ENCODE results near the gene NECTIN3. TPM values are rescaled to one million over a fixed set of nuclear protein-coding genes. Genes with fewer than 3 reads are reported as not detected.

The NECTIN3 gene
- polyA plus RNA-seq, 3 donors from 2014 or later, result 0.28 to 0.63 TPM; not detected in 1

DNA sequence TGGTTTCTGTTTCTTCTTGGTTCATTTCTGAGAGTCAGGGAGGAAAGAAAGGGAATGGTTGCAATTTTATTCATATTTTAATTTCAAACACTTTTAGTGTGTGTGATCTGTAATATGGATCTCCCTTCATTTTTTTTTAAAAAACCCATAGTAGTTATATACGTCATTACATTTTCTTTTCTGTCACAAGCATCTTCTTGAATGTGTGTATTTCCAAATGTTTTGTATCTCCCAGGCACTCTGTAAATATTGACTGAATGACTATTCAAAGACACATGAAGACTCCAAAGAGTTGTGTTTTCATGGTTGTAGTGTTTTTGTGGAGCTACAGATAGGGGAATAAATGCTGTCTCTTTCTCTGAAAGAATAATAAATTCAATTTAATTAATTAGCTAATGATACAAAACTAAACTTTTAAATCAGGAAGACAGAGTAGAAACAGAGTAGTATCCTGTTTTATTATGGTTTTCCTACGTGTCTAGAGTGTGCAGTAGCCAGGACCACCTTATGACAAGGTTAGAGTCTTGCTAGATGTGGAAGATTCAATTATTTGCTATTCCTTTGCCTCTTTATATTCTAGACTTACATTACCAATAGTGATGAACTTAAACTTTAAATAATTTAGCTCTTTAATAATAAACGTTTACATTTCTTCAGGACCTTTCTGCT lies 35.5 kb downstream of the NECTIN3 start:
- Mint-ChIP-seq H3K9me3 (peaks cover 0 to 13% (median 2%) of the 10 kb centered on the region in 6 donors), H3K4me1 (no peaks in the 10 kb centered on the region), H3K4me3 (no peak overlapping the region), H3K36me3 (peaks cover 0 to 4% (median 3%) of the 10 kb centered on the region in 3 donors), H3K27me3 (ENCODE audit: low read depth in 3 of 3) (peaks cover 2 to 6% (median 4%) of the 10 kb centered on the region in 3 donors), H3K27ac (no peak overlapping the region)
- DNase-seq, result no peak

- H3K9me3 Mint-ChIP-seq, result peaks cover 0 to 13% (median 2%) of the 10 kb centered on the region in 6 donors
- no peaks in the 10 kb centered on the region for H3K4me1 Mint-ChIP-seq
- peaks cover 0 to 6% (median under 1%) of the 10 kb centered on the region in 3 donors for H3K27me3 Mint-ChIP-seq (ENCODE audit: low read depth in 3 of 3)
- no peak for DNase-seq
- H3K27ac Mint-ChIP-seq, result no peak overlapping the region
- H3K36me3 Mint-ChIP-seq, result peaks cover 0 to 4% (median 3%) of the 10 kb centered on the region in 3 donors
- H3K4me3 Mint-ChIP-seq, result no peak overlapping the region
These were observed 36.0 kb downstream of the NECTIN3 start for GRCh38 chr3:111107662-111108035.

- Mint-ChIP-seq H3K4me3 (no peak overlapping the region), H3K4me1 (no peaks in the 10 kb centered on the region), H3K36me3 (no peaks in the 10 kb centered on the region), H3K27me3 (ENCODE audit: low read depth in 3 of 3) (peaks cover 0 to 5% (median 2%) of the 10 kb centered on the region in 3 donors), H3K27ac (no peak overlapping the region), H3K9me3 (peaks cover 0 to 2% (median 0%) of the 10 kb centered on the region in 6 donors)
- DNase-seq, result no peak
These were observed 41.3 kb downstream of the NECTIN3 start for GRCh38 chr3:111112913-111113312.

DNA sequence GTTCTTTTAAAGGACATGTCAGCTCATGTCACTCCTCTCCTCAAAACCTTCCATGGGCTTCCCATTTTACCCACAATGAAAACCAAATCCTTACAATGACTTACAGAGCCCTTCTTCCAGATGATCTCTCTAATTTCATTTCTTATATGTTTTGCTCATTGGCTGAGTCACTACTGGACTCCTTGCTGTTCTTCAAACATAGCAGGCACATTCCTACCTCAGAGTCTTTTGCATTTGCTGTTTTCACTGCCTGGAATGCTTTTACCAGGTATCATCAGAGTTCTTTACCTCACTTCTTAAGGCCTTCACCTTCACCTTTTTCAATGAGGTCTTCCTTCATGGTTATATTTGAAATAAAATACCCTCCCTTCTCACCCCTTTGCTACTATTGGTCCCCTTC lies 57.3 kb downstream of the NECTIN3 start:
- no peak overlapping the region for H3K4me3 Mint-ChIP-seq
- peaks cover 0 to 3% (median 3%) of the 10 kb centered on the region in 3 donors for H3K36me3 Mint-ChIP-seq
- no peak for DNase-seq
- H3K9me3 Mint-ChIP-seq, result peaks cover 0 to 3% (median 0%) of the 10 kb centered on the region in 6 donors
- no peak overlapping the region for H3K27ac Mint-ChIP-seq
- no peaks in the 10 kb centered on the region for H3K4me1 Mint-ChIP-seq
- H3K27me3 Mint-ChIP-seq (ENCODE audit: low read depth in 3 of 3), result peaks cover 0 to 4% (median 0%) of the 10 kb centered on the region in 3 donors

DNA sequence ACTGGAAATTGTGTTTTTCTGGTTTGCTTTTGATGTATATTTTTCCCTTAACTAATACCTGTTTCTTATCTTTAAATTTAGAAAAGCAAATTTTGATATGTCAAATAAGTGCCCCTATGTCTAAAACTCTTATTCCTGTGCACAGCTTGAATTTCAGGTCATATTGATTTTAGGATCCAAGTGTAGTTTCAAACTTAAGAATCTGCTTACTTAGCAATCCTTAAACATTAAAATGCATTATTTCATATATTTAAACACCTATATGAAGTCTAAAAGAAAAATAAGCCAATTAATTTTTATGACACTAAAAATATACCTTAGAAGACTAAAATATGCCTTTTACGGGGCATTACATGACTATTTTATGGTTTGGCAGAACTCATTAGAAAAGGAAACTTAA lies 59.2 kb downstream of the NECTIN3 start:
- no peaks in the 10 kb centered on the region for H3K4me1 Mint-ChIP-seq
- no peak overlapping the region for H3K27ac Mint-ChIP-seq
- H3K9me3 Mint-ChIP-seq, result peaks cover 0 to 3% (median 0%) of the 10 kb centered on the region in 6 donors
- DNase-seq, result no peak
- no peak overlapping the region for H3K4me3 Mint-ChIP-seq
- H3K36me3 Mint-ChIP-seq, result peaks cover 0 to 3% (median 3%) of the 10 kb centered on the region in 3 donors
- peaks cover 0 to 4% (median 0%) of the 10 kb centered on the region in 3 donors for H3K27me3 Mint-ChIP-seq (ENCODE audit: low read depth in 3 of 3)

- H3K9me3 Mint-ChIP-seq, result peaks cover 0 to 3% (median 0%) of the 10 kb centered on the region in 6 donors
- H3K36me3 Mint-ChIP-seq, result peaks cover 0 to 3% (median 3%) of the 10 kb centered on the region in 3 donors
- H3K27me3 Mint-ChIP-seq (ENCODE audit: low read depth in 3 of 3), result peaks cover 0 to 4% (median 2%) of the 10 kb centered on the region in 3 donors
- no peak overlapping the region for H3K4me3 Mint-ChIP-seq
- no peaks in the 10 kb centered on the region for H3K4me1 Mint-ChIP-seq
- H3K27ac Mint-ChIP-seq, result no peak overlapping the region
- DNase-seq, result no peak
These were observed 62.7 kb downstream of the NECTIN3 start for GRCh38 chr3:111134302-111134701.

GRCh38 chr3:111151438-111151837 lies 79.8 kb downstream of the NECTIN3 start:
- DNase-seq, result no peak
- Mint-ChIP-seq H3K27ac (no peak overlapping the region), H3K9me3 (no peaks in the 10 kb centered on the region), H3K4me1 (no peaks in the 10 kb centered on the region), H3K36me3 (no peaks in the 10 kb centered on the region), H3K27me3 (ENCODE audit: low read depth in 3 of 3) (peaks cover 0 to 5% (median 3%) of the 10 kb centered on the region in 3 donors), H3K4me3 (no peak overlapping the region)

DNA sequence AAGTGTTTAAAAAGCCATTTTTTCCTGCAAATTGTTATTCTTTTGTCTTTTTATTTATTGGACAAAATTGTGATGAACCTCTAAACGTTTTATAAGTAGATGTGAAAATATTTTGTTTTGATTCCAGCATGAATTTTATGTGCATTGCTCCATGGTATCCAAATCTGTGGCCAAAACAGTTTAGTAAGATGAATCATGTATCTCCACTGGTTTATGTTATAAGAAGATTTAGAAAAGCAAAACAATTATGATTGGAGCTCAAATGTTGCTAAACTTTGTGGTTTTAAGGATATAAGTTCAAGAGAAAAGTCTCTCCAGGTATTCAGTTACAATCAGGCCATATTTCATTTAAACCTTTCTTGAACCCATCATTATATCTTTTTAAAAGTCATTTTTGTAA lies 80.9 kb downstream of the NECTIN3 start:
- no peaks in the 10 kb centered on the region for H3K4me1 Mint-ChIP-seq
- H3K27me3 Mint-ChIP-seq (ENCODE audit: low read depth in 3 of 3), result peaks cover 2 to 5% (median 3%) of the 10 kb centered on the region in 3 donors
- no peak overlapping the region for H3K4me3 Mint-ChIP-seq
- H3K27ac Mint-ChIP-seq, result no peak overlapping the region
- no peaks in the 10 kb centered on the region for H3K36me3 Mint-ChIP-seq
- H3K9me3 Mint-ChIP-seq, result no peaks in the 10 kb centered on the region
- DNase-seq, result no peak

- Mint-ChIP-seq H3K27me3 (ENCODE audit: low read depth in 3 of 3) (peaks cover 0 to 2% (median under 1%) of the 10 kb centered on the region in 3 donors), H3K27ac (no peak overlapping the region), H3K4me3 (no peak overlapping the region), H3K36me3 (no peaks in the 10 kb centered on the region), H3K4me1 (no peaks in the 10 kb centered on the region), H3K9me3 (no peaks in the 10 kb centered on the region)
- no peak for DNase-seq
These were observed 84.9 kb downstream of the NECTIN3 start for GRCh38 chr3:111156517-111156916.

GRCh38 chr3:111159391-111159790 lies 87.8 kb downstream of the NECTIN3 start:
- H3K4me3 Mint-ChIP-seq, result no peak overlapping the region
- no peaks in the 10 kb centered on the region for H3K4me1 Mint-ChIP-seq
- no peak for DNase-seq
- H3K9me3 Mint-ChIP-seq, result no peaks in the 10 kb centered on the region
- no peaks in the 10 kb centered on the region for H3K36me3 Mint-ChIP-seq
- no peak overlapping the region for H3K27ac Mint-ChIP-seq
- H3K27me3 Mint-ChIP-seq (ENCODE audit: low read depth in 3 of 3), result peaks cover 0 to 4% (median 0%) of the 10 kb centered on the region in 3 donors

DNA sequence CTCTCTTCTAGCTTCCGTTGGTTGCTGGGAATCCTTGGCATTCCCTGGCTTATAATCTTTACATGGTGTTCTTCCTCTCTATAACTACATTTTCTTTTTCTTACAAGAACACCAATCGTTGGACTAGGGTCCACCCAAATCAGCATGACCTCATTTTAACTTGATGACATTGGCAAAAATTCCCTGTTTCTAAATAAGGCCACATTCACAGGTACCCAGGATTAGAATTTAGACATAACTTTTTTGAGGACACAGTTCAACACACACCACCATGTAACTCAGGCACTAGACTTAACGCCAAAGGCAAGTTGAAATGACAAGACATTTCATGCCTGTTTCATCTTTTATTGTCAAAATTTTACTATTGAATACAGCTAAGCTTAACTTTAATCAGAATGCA lies 93.0 kb downstream of the NECTIN3 start:
- Mint-ChIP-seq H3K27ac (no peak overlapping the region), H3K4me1 (no peaks in the 10 kb centered on the region), H3K4me3 (no peak overlapping the region), H3K9me3 (no peaks in the 10 kb centered on the region), H3K27me3 (ENCODE audit: low read depth in 3 of 3) (peaks cover 0 to 2% (median 0%) of the 10 kb centered on the region in 3 donors), H3K36me3 (no peaks in the 10 kb centered on the region)
- no peak for DNase-seq

DNA sequence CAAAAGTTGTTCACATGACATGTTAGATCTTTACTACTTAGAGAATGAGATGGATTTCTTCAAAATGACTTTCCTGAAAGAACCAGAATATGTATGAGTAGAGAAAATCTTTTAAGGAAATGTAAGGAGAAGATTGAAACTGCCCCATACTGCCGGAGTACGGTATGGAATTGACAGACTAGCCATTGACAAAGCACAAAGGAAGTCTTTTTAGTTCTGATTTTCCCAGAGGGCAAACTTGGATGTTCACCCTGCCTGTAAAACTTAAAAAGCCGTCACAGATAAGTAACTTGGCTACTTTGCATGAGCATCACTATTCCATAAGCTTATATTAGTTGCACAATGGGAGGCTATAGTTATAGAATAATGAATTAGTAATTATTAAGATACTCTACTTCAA lies 93.8 kb downstream of the NECTIN3 start:
- H3K9me3 Mint-ChIP-seq, result no peaks in the 10 kb centered on the region
- no peak overlapping the region for H3K4me3 Mint-ChIP-seq
- no peaks in the 10 kb centered on the region for H3K4me1 Mint-ChIP-seq
- H3K36me3 Mint-ChIP-seq, result no peaks in the 10 kb centered on the region
- no peak for DNase-seq
- peaks cover 0 to 3% (median 2%) of the 10 kb centered on the region in 3 donors for H3K27me3 Mint-ChIP-seq (ENCODE audit: low read depth in 3 of 3)
- H3K27ac Mint-ChIP-seq, result no peak overlapping the region

DNA sequence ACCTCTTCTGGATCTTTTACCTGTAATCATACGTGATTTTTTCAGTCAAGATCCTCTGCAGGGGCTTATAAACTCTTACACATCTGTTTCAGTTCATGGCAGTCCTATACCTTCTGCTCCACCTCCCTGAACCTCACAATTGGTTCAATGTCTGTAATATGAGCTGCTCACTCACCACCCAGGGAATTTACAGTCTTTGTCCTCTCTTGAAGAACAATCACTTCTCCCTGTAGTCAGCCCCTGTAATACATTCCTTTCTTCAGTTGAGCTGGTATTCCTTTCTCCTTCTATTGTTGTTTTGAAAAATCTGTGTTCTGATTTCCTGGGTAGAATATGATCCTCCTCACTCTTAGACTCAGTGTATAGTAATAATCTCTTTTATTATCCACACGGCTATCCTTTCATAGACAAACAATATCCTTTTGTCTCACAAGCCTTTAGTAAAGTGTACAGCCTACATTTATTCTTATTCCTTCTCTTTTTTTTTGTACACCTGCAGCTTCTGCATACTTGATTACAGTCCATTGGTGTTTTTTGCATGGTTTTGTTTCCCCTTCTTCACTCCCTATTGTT lies 101.8 kb downstream of the NECTIN3 start:
- Mint-ChIP-seq H3K4me1 (no peaks in the 10 kb centered on the region), H3K9me3 (no peaks in the 10 kb centered on the region), H3K27ac (no peak overlapping the region), H3K36me3 (peaks cover 0 to 4% (median 0%) of the 10 kb centered on the region in 3 donors), H3K27me3 (ENCODE audit: low read depth in 3 of 3) (peaks cover 0 to 2% (median 2%) of the 10 kb centered on the region in 3 donors), H3K4me3 (no peak overlapping the region)
- DNase-seq, result no peak

- peaks cover 0 to 2% (median 2%) of the 10 kb centered on the region in 3 donors for H3K27me3 Mint-ChIP-seq (ENCODE audit: low read depth in 3 of 3)
- no peaks in the 10 kb centered on the region for H3K9me3 Mint-ChIP-seq
- H3K4me3 Mint-ChIP-seq, result no peak overlapping the region
- H3K27ac Mint-ChIP-seq, result no peak overlapping the region
- DNase-seq, result no peak
- peaks cover 0 to 4% (median 0%) of the 10 kb centered on the region in 3 donors for H3K36me3 Mint-ChIP-seq
- H3K4me1 Mint-ChIP-seq, result no peaks in the 10 kb centered on the region
These were observed 102.3 kb downstream of the NECTIN3 start for GRCh38 chr3:111173906-111174305.
